ENCODE data around the gene TFDP2. TPM values are rescaled to one million over a fixed set of nuclear protein-coding genes. Genes with fewer than 3 reads are reported as not detected.

The TFDP2 gene
- total RNA-seq, 2 experiments from 2014 or later = 27.4 to 27.8 TPM

- H3K36me3 Mint-ChIP-seq (ENCODE audit: low read depth) = no peaks in the 10 kb centered on the region
- DNase-seq (no peak), ATAC-seq (no peak)
- intact Hi-C loops (cut with micrococcal nuclease) = no loop called here
- H3K27ac Mint-ChIP-seq = no peak overlapping the region
- no peaks in the 10 kb centered on the region for H3K4me1 Mint-ChIP-seq (ENCODE audit: low read depth)
- H3K27me3 Mint-ChIP-seq = no peaks in the 10 kb centered on the region
- no peak for TF ChIP-seq CTCF (IDR thresholded peaks at IDR 0.05)
- no peak overlapping the region for H3K4me3 Mint-ChIP-seq
- no peaks in the 10 kb centered on the region for H3K9me3 Mint-ChIP-seq
- CTCF ChIA-PET = interaction anchor here (1.0 to 1.2 kb wide), 2 partner anchors 10 to 169 kb away, joined by 3 read pairs; no protein-coding TSS in a partner anchor
- POLR2A ChIA-PET = no interaction called here
These were observed 176.9 kb downstream of the TFDP2 start for GRCh38 chr3:141972399-141972798.

- H3K36me3 Mint-ChIP-seq (ENCODE audit: low read depth) = no peaks in the 10 kb centered on the region
- H3K4me3 Mint-ChIP-seq = no peak overlapping the region
- ChIA-PET POLR2A (no interaction called here), CTCF (interaction anchor here (0.7 kb wide), 1 partner anchor 9 kb away, joined by 4 read pairs; no protein-coding TSS in a partner anchor)
- no peaks in the 10 kb centered on the region for H3K27me3 Mint-ChIP-seq
- DNase-seq = no peak
- no peaks in the 10 kb centered on the region for H3K9me3 Mint-ChIP-seq
- TF ChIP-seq CTCF (IDR thresholded peaks at IDR 0.05) = no peak
- no peaks in the 10 kb centered on the region for H3K4me1 Mint-ChIP-seq (ENCODE audit: low read depth)
- no peak overlapping the region for H3K27ac Mint-ChIP-seq
- ATAC-seq = no peak
- intact Hi-C loops (cut with micrococcal nuclease) = no loop called here
These were observed 177.8 kb downstream of the TFDP2 start for GRCh38 chr3:141971571-141971970.

DNA sequence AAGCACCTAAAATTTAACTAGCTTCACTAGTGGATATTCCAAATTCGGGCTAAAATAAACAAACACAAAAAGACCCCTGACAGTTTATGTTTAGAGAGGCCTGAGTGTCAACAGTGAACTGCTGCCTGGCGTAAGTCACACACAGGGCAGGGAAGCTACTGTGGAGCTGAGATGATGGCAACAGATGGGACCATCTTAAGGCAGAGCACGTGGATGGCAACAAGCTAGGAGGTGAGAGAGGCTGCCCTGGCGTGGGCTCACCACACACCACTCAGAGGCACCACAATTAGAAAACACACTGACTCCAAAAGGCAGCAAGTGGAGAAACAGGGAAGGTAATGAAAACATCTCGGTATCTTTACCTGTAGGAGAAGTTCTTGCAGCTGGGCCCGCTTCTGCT is 179.6 kb downstream of the TFDP2 start:
- CTCF ChIA-PET = interaction anchor here (0.6 kb wide), 1 partner anchor 240 kb away, joined by 3 read pairs; no protein-coding TSS in a partner anchor
- Mint-ChIP-seq H3K27me3 (no peaks in the 10 kb centered on the region), H3K36me3 (ENCODE audit: low read depth) (no peaks in the 10 kb centered on the region), H3K27ac (no peak overlapping the region), H3K4me3 (no peak overlapping the region), H3K4me1 (ENCODE audit: low read depth) (no peaks in the 10 kb centered on the region), H3K9me3 (no peaks in the 10 kb centered on the region)
- ATAC-seq (no peak), DNase-seq (no peak)
- intact Hi-C loops (cut with micrococcal nuclease) = no loop called here
- POLR2A ChIA-PET = no interaction called here
- no peak for TF ChIP-seq CTCF (IDR thresholded peaks at IDR 0.05)

DNA sequence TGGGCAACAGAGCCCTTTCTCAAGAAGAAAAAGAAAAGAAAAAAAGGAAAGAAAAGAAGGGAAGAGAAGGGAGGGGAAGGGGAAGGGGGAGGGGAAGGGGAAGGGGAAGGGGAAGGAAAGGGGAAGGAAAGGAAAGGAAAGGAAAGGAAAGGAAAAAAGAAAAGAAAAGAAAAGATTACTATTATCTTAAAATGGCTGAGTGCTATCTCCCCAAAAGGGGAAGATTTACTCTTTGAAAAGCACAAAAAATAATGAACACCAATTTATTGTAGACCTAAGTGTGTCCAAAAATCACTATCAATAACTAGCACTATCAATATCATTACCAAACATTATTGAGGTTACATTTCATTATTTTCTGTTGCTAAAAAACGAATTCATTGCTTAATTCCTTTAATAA is 183.9 kb downstream of the TFDP2 start:
- no peak for TF ChIP-seq CTCF (IDR thresholded peaks at IDR 0.05)
- DNase-seq = no peak
- POLR2A ChIA-PET = no interaction called here
- H3K27ac Mint-ChIP-seq = no peak overlapping the region
- H3K4me1 Mint-ChIP-seq (ENCODE audit: low read depth) = no peaks in the 10 kb centered on the region
- H3K4me3 Mint-ChIP-seq = no peak overlapping the region
- no peaks in the 10 kb centered on the region for H3K27me3 Mint-ChIP-seq
- H3K36me3 Mint-ChIP-seq (ENCODE audit: low read depth) = no peaks in the 10 kb centered on the region
- no peak for ATAC-seq
- H3K9me3 Mint-ChIP-seq = no peaks in the 10 kb centered on the region
- CTCF ChIA-PET = no interaction called here
- intact Hi-C loops (cut with micrococcal nuclease) = no loop called here

DNA sequence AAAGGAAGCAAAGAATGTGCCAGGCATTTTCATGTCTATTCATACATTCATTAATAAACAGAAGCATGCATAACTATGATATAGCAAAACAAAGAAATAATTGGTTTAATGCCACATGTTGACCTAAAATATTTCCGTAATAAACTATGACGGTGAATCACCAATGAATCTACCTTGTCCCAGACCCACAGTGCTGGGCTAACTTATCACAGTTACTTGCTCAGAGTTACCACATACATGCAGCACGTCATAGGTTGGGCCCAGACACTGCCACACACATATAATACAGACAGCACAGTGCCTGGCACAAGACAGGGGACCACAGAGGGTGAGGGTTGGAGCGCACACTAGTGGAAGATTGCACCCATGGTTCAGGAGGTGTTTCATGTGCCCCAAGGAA is 186.0 kb downstream of the TFDP2 start:
- ATAC-seq (no peak), DNase-seq (no peak)
- no peaks in the 10 kb centered on the region for H3K27me3 Mint-ChIP-seq
- H3K9me3 Mint-ChIP-seq = no peaks in the 10 kb centered on the region
- H3K4me1 Mint-ChIP-seq (ENCODE audit: low read depth) = no peaks in the 10 kb centered on the region
- intact Hi-C loops (cut with micrococcal nuclease) = loop anchor here (5.0 kb wide), 1 partner anchor 319 kb away; no protein-coding TSS in a partner anchor
- ChIA-PET CTCF (interaction anchor here (0.6 to 1.6 kb wide), 6 partner anchors 9 to 385 kb away, joined by 3 to 8 read pairs (median 4); no protein-coding TSS in a partner anchor), POLR2A (no interaction called here)
- H3K27ac Mint-ChIP-seq = no peak overlapping the region
- no peaks in the 10 kb centered on the region for H3K36me3 Mint-ChIP-seq (ENCODE audit: low read depth)
- TF ChIP-seq CTCF (IDR thresholded peaks at IDR 0.05) = no peak
- no peak overlapping the region for H3K4me3 Mint-ChIP-seq

All from activated CD8-positive, alpha-beta T cell treated with anti-CD3 and anti-CD28 coated beads for 36 hours (primary cell).